Measurements from ENCODE around the gene DBP. TPM values are rescaled to one million over a fixed set of nuclear protein-coding genes. Genes with fewer than 3 reads are reported as not detected.

Gene DBP
- total and polyA plus RNA-seq, 2 of the 13 experiments (the other 11 are each of a cell fraction or from before 2014, with no cell fraction given) = 1.7 to 5.8 TPM

- TF ChIP-seq SMAD3 (CRISPR knock-in tag; IDR thresholded peaks at IDR 0.05) (peak; percentile 97), IKZF1 (IDR thresholded peaks at IDR 0.05) (no peak), SP140L (CRISPR knock-in tag; IDR thresholded peaks at IDR 0.05; ENCODE audit: borderline replicate concordance) (no peak), CEBPG (CRISPR knock-in tag; IDR thresholded peaks at IDR 0.05) (peak; percentile 7; the same call in 1 of the 2 replicates), MYPOP (CRISPR knock-in tag; IDR thresholded peaks at IDR 0.05) (peak; percentile 94), GFI1 (CRISPR knock-in tag; IDR thresholded peaks at IDR 0.05; ENCODE audit: borderline replicate concordance) (peak; percentile 59; the same call in 1 of the 2 replicates), ZNF724P (CRISPR knock-in tag; IDR thresholded peaks at IDR 0.05; ENCODE audit: borderline replicate concordance) (peak; percentile 79; the same call in 1 of the 2 replicates), POLR2AphosphoS2 (IDR thresholded peaks at IDR 0.05; ENCODE audit: low read depth, low read length) (peak; percentile 94), ZNF138 (CRISPR knock-in tag; IDR thresholded peaks at IDR 0.05; ENCODE audit: low read depth) (peak; percentile 87; the same call in 1 of the 2 replicates), ZNF709 (CRISPR knock-in tag; IDR thresholded peaks at IDR 0.05) (peak; percentile 76; the same call in 1 of the 2 replicates), HOXA3 (CRISPR knock-in tag; IDR thresholded peaks at IDR 0.05) (peak; percentile 99), CHD4 (IDR thresholded peaks at IDR 0.05; ENCODE audit: borderline replicate concordance, low read length) (no peak), CENPT (CRISPR knock-in tag; IDR thresholded peaks at IDR 0.05; ENCODE audit: low read depth) (0 out of 2 replicates have a peak, but pooled peaks have one; percentile 47), HNF1A (IDR thresholded peaks at IDR 0.05; ENCODE audit: low read depth) (no peak; the same call in 1 of the 2 replicates), HNF1A (CRISPR knock-in tag; IDR thresholded peaks at IDR 0.05; ENCODE audit: borderline replicate concordance) (peak; percentile 81; the same call in 1 of the 2 replicates), XRCC5 (optimal IDR thresholded peaks at IDR 0.05; ENCODE audit: low read length) (peak; percentile 88), MXD1 (CRISPR knock-in tag; IDR thresholded peaks at IDR 0.05) (peak; percentile 79; the same call in 1 of the 2 replicates), ZNF737 (CRISPR knock-in tag; IDR thresholded peaks at IDR 0.05; ENCODE audit: borderline replicate concordance) (peak; percentile 69; the same call in 1 of the 2 replicates)
- TF ChIP-seq, protein P1, sequence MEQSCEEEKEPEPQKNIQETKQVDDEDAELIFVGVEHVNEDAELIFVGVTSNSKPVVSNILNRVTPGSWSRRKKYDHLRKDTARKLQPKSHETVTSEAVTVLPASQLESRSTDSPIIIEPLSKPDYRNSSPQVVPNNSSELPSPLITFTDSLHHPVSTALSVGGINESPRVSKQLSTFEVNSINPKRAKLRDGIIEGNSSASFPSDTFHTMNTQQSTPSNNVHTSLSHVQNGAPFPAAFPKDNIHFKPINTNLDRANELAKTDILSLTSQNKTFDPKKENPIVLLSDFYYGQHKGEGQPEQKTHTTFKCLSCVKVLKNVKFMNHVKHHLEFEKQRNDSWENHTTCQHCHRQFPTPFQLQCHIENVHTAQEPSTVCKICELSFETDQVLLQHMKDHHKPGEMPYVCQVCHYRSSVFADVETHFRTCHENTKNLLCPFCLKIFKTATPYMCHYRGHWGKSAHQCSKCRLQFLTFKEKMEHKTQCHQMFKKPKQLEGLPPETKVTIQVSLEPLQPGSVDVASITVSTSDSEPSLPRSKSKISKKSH (CRISPR knock-in tag; IDR thresholded peaks at IDR 0.05; ENCODE audit: borderline replicate concordance) = peak; percentile 94
- TF ChIP-seq, protein P2, sequence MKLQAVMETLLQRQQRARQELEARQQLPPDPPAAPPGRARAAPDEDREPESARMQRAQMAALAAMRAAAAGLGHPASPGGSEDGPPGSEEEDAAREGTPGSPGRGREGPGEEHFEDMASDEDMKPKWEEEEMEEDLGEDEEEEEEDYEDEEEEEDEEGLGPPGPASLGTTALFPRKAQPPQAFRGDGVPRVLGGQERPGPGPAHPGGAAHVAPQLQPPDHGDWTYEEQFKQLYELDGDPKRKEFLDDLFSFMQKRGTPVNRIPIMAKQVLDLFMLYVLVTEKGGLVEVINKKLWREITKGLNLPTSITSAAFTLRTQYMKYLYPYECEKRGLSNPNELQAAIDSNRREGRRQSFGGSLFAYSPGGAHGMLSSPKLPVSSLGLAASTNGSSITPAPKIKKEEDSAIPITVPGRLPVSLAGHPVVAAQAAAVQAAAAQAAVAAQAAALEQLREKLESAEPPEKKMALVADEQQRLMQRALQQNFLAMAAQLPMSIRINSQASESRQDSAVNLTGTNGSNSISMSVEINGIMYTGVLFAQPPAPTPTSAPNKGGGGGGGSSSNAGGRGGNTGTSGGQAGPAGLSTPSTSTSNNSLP (IDR thresholded peaks at IDR 0.05; ENCODE audit: low read depth, low read length) = no peak; the same call in 1 of the 2 replicates
These were observed 18.1 kb downstream of the DBP start, which contains the start of the genes RPL18 and SPHK2 (continued) for GRCh38 chr19:48618916-48619691.

Data from HepG2 (cell line).